ENCODE measurements around the gene MEIKIN.

DNA sequence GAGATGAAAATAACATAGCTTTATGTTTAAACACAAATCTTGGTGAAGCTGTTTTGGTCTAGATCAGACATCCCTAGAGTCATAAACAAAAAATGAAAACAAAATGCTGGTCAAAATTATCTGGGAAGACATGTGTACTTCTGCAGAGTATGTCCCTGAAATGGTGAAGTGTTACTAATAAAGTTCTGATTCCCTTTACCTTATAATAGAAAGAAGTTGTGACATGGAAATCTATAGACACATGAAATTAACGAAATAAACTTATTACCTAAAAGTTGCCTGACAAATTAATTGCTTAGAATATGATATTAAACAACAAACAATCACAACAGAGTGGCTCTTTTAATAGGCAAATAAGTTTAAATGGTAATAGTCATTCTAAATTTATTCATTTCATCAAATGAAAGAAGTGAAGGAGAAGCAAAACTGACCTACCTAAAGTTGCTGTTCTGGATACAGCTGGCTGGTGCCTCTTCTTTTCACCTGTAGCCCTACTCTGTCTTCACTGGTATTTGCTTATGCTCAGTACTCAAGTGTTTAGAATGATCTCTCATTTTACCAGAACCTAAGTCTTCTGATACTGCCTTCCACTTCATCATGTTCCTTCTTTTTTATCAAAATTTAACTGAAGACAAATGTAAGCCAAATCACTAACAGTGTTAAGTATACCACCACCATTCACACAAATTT lies 187.5 kb downstream of the MEIKIN start:
- no peak for TF ChIP-seq CTCF (conservative IDR thresholded peaks at IDR 0.05; ENCODE audit: low read depth in 2 of 2)
- no peak for TF ChIP-seq JUNB (IDR thresholded peaks at IDR 0.05; ENCODE audit: unreplicated experiment)
- no peak for TF ChIP-seq EZH2phosphoT487 (IDR thresholded peaks at IDR 0.05; ENCODE audit: unreplicated experiment)
- no peak for TF ChIP-seq POLR2AphosphoS5 (IDR thresholded peaks at IDR 0.05; ENCODE audit: low read depth)
- TF ChIP-seq EZH2 (IDR thresholded peaks at IDR 0.05; ENCODE audit: low read depth, unreplicated experiment), result no peak
- TF ChIP-seq CREB1 (CRISPR knock-in tag; IDR thresholded peaks at IDR 0.05; ENCODE audit: low read depth), result no peak
- TF ChIP-seq ZNF114 (CRISPR knock-in tag; IDR thresholded peaks at IDR 0.05), result no peak
- no peak for TF ChIP-seq ETS1 (IDR thresholded peaks at IDR 0.05)
- no peak for TF ChIP-seq REST (IDR thresholded peaks at IDR 0.05; ENCODE audit: unreplicated experiment)
- TF ChIP-seq ZNF331 (CRISPR knock-in tag; IDR thresholded peaks at IDR 0.05; ENCODE audit: low read depth), result no peak
- TF ChIP-seq STAT1 (IDR thresholded peaks at IDR 0.05; ENCODE audit: unreplicated experiment), result no peak
- no peak for TF ChIP-seq NANOG (IDR thresholded peaks at IDR 0.05; ENCODE audit: borderline replicate concordance)
